CD8-positive, alpha-beta memory T cell (primary cell): ENCODE measurements around the gene NR4A2. TPM values are rescaled to one million over a fixed set of nuclear protein-coding genes. Genes with fewer than 3 reads are reported as not detected.
A peak's percentile ranks its signal among the peaks of the same experiment; 100 is the strongest.

Experiments used
- CTCF ChIA-PET: fragments of 350-600 bp; sonication (Branson Sonifier 250); formaldehyde crosslinking; loops from one replicate; lab custom pipeline; 2021; ENCODE audit warnings: antibody characterized with exemption; lab: Charles Lee
- POLR2A ChIA-PET: fragments of 350-600 bp; sonication (Branson Sonifier 250); formaldehyde crosslinking; loops from one replicate; lab custom pipeline; 2021; ENCODE audit warnings: antibody characterized with exemption; lab: Charles Lee
- DNase-seq, 5 donors: peaks; one replicate each; pipeline versions ENCODE4 v3.0.0 to v3.0.0-alpha.2; 2020 to 2022; ENCODE audit warnings: mixed read lengths in 1 of 5
- H3K27ac ChIP-seq: one replicate; pipeline ENCODE4 v1.7.0; 2013; ENCODE audit warnings: low read depth, mild to moderate bottlenecking, low read length, moderate library complexity
- H3K27me3 ChIP-seq: 2 replicates; pipeline ENCODE4 v1.7.0; 2013; ENCODE audit warnings: low read length, mild to moderate bottlenecking; ENCODE audit not compliant: insufficient read depth, poor library complexity, severe bottlenecking
- H3K36me3 ChIP-seq: 2 replicates; pipeline ENCODE4 v1.7.0; 2013; ENCODE audit warnings: mild to moderate bottlenecking, low read length, moderate library complexity; ENCODE audit not compliant: insufficient read depth
- H3K4me1 ChIP-seq: 2 replicates; pipeline ENCODE4 v1.7.0; 2013; ENCODE audit warnings: mild to moderate bottlenecking, low read length, moderate library complexity; ENCODE audit not compliant: insufficient read depth
- H3K4me3 ChIP-seq: 2 replicates; pipeline ENCODE4 v1.7.0; 2013; ENCODE audit warnings: mild to moderate bottlenecking, low read length
- H3K9me3 ChIP-seq: 2 replicates; pipeline ENCODE4 v1.7.0; 2013; ENCODE audit warnings: mild to moderate bottlenecking, low read length
- H3K27ac Mint-ChIP-seq, 8 donors: one replicate each; pipeline ENCODE4 v1.8.0; 2020 to 2021; ENCODE audit warnings: mixed read lengths in 8 of 8, mild to moderate bottlenecking in 6 of 8, inconsistent platforms in 3 of 8, moderate library complexity in 3 of 8
- H3K27me3 Mint-ChIP-seq, 2 donors: one replicate each; pipeline ENCODE4 v1.8.0; 2020 to 2021; ENCODE audit warnings: mixed read lengths in 2 of 2, mild to moderate bottlenecking in 1 of 2, moderate library complexity in 1 of 2
- H3K36me3 Mint-ChIP-seq, 3 donors: one replicate each; pipeline ENCODE4 v1.8.0; 2020 to 2021; ENCODE audit warnings: mixed read lengths in 3 of 3, inconsistent platforms in 1 of 3, mild to moderate bottlenecking in 1 of 3
- H3K4me1 Mint-ChIP-seq, 3 donors: one replicate each; pipeline ENCODE4 v1.8.0; 2020 to 2021; ENCODE audit warnings: mixed read lengths in 3 of 3, inconsistent platforms in 1 of 3, mild to moderate bottlenecking in 1 of 3
- H3K4me3 Mint-ChIP-seq, 7 donors: one replicate each; pipeline ENCODE4 v1.8.0; 2020 to 2021; ENCODE audit warnings: mixed read lengths in 7 of 7, mild to moderate bottlenecking in 6 of 7, moderate library complexity in 4 of 7, inconsistent platforms in 2 of 7
- H3K9me3 Mint-ChIP-seq, 5 donors: one replicate each; pipeline ENCODE4 v1.8.0; 2020 to 2022; ENCODE audit warnings: mixed read lengths in 5 of 5, mild to moderate bottlenecking in 3 of 5, moderate library complexity in 2 of 5, inconsistent platforms in 1 of 5
- polyA plus RNA-seq: library from polyadenylated mRNA; unstranded; fragments of 300-500 nt; fragmentation: Illumina TruSeq; gene quantifications from one replicate; pipeline ENCODE4 v1.2.3, GENCODE V29; 2021
- total RNA-seq, 2 experiments: library from RNA; stranded (reverse); gene quantifications; one replicate each; pipeline ENCODE4 v1.2.3, GENCODE V29; 2021

NR4A2 gene
- total and polyA plus RNA-seq, 3 experiments from 2014 or later = 19.7 to 25.5 (median 21.9) TPM

DNA sequence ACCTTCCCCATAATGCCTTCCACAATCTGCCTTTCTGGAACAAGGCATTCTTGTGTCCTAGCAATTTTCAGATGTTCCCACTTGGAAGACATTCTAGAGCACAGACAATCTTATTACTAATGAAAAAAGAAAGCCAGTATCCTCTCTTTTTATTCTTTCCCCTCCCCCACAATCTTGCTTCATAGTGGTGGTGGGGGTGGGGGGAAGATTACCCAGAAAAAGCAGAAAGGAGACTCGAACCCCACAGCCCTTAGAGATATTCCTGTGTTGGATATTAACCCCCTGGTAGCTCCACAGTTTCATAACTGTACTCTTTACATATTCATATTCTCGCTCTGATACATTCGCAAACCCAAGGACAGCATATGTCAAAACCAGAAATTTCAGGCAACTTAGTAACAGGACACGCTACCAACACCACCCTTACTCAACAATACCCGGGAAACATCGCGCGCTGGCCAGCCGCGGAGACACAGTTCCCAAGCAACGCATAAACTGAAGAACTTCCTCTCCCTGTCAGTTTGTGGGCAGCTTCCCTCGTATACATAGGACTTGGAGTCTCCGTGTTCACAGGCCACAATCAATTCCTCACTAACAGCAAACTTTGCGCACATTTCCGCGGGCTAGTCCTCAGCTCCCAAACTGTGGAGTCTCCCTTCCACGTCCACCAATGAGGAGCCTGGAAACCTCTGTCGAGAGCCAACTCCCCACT, 793 bp downstream of the NR4A2 start:
- H3K4me3 ChIP-seq = peak overlapping the region; percentile 99
- Mint-ChIP-seq H3K27ac (peak overlapping the region; percentile 98 to 100 (median 99)), H3K9me3 (peaks cover 0 to 11% (median 4%) of the 10 kb centered on the region in 5 donors), H3K4me1 (peaks cover 25 to 65% (median 36%) of the 10 kb centered on the region in 3 donors), H3K4me3 (peak overlapping the region; percentile 94 to 99 (median 97)), H3K27me3 (peaks cover 4 to 52% of the 10 kb centered on the region in 2 donors), H3K36me3 (peaks cover 6 to 65% (median 6%) of the 10 kb centered on the region in 3 donors)
- no peaks in the 10 kb centered on the region for H3K27me3 ChIP-seq
- peak overlapping the region; percentile 94 for H3K27ac ChIP-seq
- no peaks in the 10 kb centered on the region for H3K9me3 ChIP-seq
- H3K4me1 ChIP-seq = peaks cover 22% of the 10 kb centered on the region
- DNase-seq = peak in 2 of 5 donors; percentile 54 to 65
- ChIA-PET POLR2A (interaction anchor here (0.9 to 5.0 kb wide), 2 partner anchors 9 to 12 kb away, joined by 5 to 58 read pairs; no protein-coding TSS in a partner anchor), CTCF (interaction anchor here (1.0 to 1.5 kb wide), 3 partner anchors 9 to 258 kb away, joined by 3 to 5 read pairs (median 3); no protein-coding TSS in a partner anchor)
- H3K36me3 ChIP-seq = no peaks in the 10 kb centered on the region

DNA sequence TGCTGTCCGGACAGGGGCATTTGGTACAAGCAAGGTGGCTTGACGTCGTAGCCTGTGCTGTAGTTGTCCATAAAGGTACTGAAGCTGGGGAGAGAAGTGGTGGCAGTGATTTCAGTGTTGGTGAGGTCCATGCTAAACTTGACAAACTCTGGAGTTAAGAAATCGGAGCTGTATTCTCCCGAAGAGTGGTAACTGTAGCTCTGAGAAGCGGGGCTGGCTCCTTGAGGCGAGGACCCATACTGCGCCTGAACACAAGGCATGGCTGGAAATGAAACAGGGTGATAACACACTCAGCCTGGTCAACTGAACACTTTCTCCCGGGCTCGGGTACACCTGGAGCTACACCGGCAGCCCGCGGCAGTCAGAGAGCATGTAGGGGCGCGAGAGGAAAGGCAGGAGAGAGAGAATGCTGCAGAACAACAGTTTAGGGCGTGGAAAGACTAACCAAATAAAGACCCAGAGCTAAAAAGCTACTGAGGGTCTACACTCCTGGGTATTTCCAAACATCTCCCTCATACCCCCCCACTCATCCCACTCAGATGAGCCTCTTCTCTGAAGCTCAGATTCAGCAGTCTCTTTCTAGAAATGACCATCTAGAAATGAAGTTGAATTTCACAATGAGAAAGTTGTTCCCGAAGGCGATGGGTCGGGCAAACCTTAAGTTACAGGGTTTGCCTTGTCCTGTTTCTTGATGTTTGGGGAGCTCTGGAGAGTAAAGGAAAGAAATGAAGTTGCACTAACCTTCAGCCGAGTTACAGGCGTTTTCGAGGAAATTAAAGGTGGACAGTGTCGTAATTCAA, 2.4 kb downstream of the NR4A2 start:
- Histone ChIP-seq H3K4me1 (peaks cover 13% of the 10 kb centered on the region), H3K9me3 (no peaks in the 10 kb centered on the region), H3K4me3 (no peak overlapping the region), H3K27ac (no peak overlapping the region), H3K36me3 (no peaks in the 10 kb centered on the region), H3K27me3 (no peaks in the 10 kb centered on the region)
- peak overlapping the region in 6 of 8 donors; percentile 40 to 100 (median 76) for H3K27ac Mint-ChIP-seq
- ChIA-PET CTCF (no interaction called here), POLR2A (interaction anchor here (5.0 kb wide), 1 partner anchor 13 kb away, joined by 58 read pairs; no protein-coding TSS in a partner anchor)
- peak overlapping the region; percentile 35 to 99 (median 54) for H3K4me3 Mint-ChIP-seq
- peaks cover 10 to 81% (median 13%) of the 10 kb centered on the region in 3 donors for H3K36me3 Mint-ChIP-seq
- peaks cover 19 to 56% (median 26%) of the 10 kb centered on the region in 3 donors for H3K4me1 Mint-ChIP-seq
- H3K27me3 Mint-ChIP-seq = peaks cover 4 to 57% of the 10 kb centered on the region in 2 donors
- peak in 2 of 5 donors; percentile 20 to 37 for DNase-seq
- peaks cover 0 to 8% (median 4%) of the 10 kb centered on the region in 5 donors for H3K9me3 Mint-ChIP-seq

DNA sequence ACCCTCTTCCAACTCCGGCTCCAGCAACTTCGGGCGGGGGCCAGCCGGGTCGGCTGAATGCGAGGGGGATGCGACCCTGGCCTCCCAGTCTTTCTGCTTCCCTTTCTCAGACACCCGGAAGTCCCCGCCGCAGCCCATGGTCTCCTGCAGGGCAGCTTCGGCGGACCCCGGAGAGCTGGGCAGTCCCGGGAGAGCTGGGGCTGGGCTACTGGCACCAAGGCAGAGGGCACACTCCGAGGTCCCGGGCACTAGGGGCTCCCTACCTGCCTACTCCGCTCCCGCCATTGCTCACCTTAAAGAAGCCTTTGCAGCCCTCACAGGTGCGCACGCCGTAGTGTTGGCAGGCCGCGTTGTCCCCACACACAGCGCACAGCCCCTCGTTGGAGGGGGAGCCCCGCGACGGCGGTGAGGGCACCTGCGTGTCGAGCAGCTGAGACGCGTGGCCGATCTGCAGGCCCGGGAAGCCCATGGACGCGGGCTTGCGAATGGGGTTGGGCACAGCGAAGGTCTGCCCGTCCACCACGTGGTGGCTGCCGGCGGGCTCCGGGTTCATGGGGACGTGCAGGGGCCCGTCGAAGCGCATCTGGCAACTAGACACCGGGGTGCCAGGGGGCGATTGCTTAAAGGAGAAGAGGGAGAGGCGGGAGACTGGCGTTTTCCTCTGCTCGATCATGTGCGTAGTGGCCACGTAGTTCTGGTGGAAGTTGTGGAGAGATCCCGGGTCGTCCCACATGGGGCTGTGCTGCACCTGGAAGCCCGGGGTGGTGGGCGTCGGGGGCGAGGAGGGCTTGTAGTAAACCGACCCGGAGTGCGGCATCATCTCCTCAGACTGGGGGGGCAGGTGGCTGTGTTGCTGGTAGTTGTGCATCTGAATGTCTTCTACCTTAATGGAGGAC, 3.2 kb downstream of the NR4A2 start:
- H3K4me1 Mint-ChIP-seq = peaks cover 15 to 47% (median 21%) of the 10 kb centered on the region in 3 donors
- peaks cover 5 to 54% of the 10 kb centered on the region in 2 donors for H3K27me3 Mint-ChIP-seq
- peak overlapping the region; percentile 28 to 99 (median 42) for H3K4me3 Mint-ChIP-seq
- Histone ChIP-seq H3K4me3 (no peak overlapping the region), H3K27me3 (no peaks in the 10 kb centered on the region), H3K36me3 (no peaks in the 10 kb centered on the region), H3K9me3 (no peaks in the 10 kb centered on the region), H3K27ac (no peak overlapping the region), H3K4me1 (peaks cover 9% of the 10 kb centered on the region)
- ChIA-PET POLR2A (no interaction called here), CTCF (no interaction called here)
- H3K27ac Mint-ChIP-seq = peak overlapping the region in 4 of 8 donors; percentile 6 to 100 (median 64)
- peaks cover 0 to 8% (median 4%) of the 10 kb centered on the region in 5 donors for H3K9me3 Mint-ChIP-seq
- H3K36me3 Mint-ChIP-seq = peaks cover 10 to 85% (median 14%) of the 10 kb centered on the region in 3 donors
- DNase-seq = peak in 2 of 5 donors; percentile 42 to 44

DNA sequence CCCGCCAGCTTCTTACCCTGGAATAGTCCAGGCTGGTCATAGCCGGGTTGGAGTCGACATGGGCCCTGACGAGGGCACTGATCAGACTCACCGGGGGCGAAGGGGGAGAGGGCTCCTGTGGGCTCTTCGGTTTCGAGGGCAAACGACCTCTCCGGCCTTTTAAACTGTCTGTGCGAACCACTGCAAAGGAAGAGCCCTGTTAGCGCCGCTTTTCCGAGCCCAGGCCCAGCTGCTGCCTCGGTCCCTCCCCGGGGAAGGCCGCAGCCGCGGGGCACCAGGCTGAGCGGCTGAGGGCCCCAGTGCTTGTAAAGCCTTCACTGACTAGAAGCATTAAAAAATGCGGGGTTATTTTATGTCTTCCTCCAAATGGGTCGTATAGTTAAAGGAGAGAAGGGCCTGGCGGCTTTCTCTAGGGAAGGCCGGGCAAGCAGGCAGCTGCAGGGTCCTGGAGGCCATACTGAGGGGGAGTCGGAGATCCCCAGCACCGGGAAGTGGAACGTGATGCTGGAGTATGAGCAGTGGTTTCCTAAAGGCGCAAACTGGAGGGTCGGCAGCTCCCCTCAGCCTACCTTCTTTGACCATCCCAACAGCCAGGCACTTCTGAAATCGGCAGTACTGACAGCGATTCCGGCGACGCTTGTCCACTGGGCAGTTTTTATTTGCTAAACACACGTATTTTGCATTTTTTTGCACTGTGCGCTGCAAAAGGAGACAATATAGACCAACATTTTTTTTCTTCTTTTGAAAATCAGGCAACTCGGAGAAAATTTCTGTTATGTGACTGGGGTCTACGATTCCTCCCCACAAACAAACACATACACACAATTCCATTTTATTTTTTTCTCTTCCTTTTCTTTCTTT, 4.5 kb downstream of the NR4A2 start:
- no peak overlapping the region for H3K27ac ChIP-seq
- H3K4me3 ChIP-seq = no peak overlapping the region
- Mint-ChIP-seq H3K4me1 (peaks cover 11 to 50% (median 22%) of the 10 kb centered on the region in 3 donors), H3K4me3 (peak overlapping the region in 1 of 7 donors; percentile 70), H3K27me3 (peaks cover 16 to 48% of the 10 kb centered on the region in 2 donors), H3K27ac (peak overlapping the region in 3 of 8 donors; percentile 3 to 100 (median 55)), H3K36me3 (peaks cover 10 to 77% (median 14%) of the 10 kb centered on the region in 3 donors), H3K9me3 (peaks cover 0 to 6% (median 4%) of the 10 kb centered on the region in 5 donors)
- H3K27me3 ChIP-seq = no peaks in the 10 kb centered on the region
- H3K4me1 ChIP-seq = peaks cover 9% of the 10 kb centered on the region
- CTCF ChIA-PET = no interaction called here
- H3K36me3 ChIP-seq = no peaks in the 10 kb centered on the region
- peak in 3 of 5 donors; percentile 26 to 45 (median 35) for DNase-seq
- no peaks in the 10 kb centered on the region for H3K9me3 ChIP-seq
- POLR2A ChIA-PET = no interaction called here

DNA sequence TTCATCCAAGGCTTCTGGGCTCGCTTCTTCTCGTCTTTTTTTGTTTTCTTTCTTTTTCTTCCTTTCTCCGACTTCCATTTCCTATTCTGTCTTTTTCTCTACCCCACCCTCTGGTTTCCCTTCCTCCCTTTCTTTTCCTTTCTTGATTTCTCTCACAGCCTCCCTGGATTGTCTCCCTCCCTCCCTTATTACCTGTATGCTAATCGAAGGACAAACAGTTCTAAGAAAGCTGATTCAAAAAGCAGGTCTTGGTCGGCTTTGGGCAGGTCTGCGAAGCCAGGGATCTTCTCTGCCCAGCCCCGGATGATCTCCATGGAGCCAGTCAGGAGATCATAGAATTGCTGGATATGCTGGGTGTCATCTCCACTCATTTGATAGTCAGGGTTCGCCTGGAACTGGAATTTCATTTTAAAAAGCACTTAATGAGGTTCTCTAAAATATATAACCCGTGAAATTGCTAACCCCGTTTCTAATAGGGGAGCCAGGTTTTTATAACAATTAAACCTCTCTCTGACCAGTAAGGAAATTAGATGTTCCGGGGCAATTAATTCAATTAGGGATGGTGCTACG, 5.9 kb downstream of the NR4A2 start:
- Histone ChIP-seq H3K27me3 (peaks cover 9% of the 10 kb centered on the region), H3K27ac (no peak overlapping the region), H3K4me1 (peaks cover 15% of the 10 kb centered on the region), H3K36me3 (no peaks in the 10 kb centered on the region), H3K9me3 (no peaks in the 10 kb centered on the region), H3K4me3 (no peak overlapping the region)
- Mint-ChIP-seq H3K9me3 (no peaks in the 10 kb centered on the region), H3K27ac (peak overlapping the region in 1 of 8 donors; percentile 100), H3K4me1 (peaks cover 14 to 50% (median 27%) of the 10 kb centered on the region in 3 donors), H3K27me3 (peaks cover 30 to 51% of the 10 kb centered on the region in 2 donors), H3K4me3 (peak overlapping the region in 3 of 7 donors; percentile 25 to 56 (median 43)), H3K36me3 (peaks cover 10 to 63% (median 14%) of the 10 kb centered on the region in 3 donors)
- peak in 1 of 5 donors; percentile 21 for DNase-seq
- POLR2A ChIA-PET = no interaction called here
- CTCF ChIA-PET = interaction anchor here (2.0 kb wide), 1 partner anchor 9 kb away, joined by 10 read pairs; no protein-coding TSS in a partner anchor

DNA sequence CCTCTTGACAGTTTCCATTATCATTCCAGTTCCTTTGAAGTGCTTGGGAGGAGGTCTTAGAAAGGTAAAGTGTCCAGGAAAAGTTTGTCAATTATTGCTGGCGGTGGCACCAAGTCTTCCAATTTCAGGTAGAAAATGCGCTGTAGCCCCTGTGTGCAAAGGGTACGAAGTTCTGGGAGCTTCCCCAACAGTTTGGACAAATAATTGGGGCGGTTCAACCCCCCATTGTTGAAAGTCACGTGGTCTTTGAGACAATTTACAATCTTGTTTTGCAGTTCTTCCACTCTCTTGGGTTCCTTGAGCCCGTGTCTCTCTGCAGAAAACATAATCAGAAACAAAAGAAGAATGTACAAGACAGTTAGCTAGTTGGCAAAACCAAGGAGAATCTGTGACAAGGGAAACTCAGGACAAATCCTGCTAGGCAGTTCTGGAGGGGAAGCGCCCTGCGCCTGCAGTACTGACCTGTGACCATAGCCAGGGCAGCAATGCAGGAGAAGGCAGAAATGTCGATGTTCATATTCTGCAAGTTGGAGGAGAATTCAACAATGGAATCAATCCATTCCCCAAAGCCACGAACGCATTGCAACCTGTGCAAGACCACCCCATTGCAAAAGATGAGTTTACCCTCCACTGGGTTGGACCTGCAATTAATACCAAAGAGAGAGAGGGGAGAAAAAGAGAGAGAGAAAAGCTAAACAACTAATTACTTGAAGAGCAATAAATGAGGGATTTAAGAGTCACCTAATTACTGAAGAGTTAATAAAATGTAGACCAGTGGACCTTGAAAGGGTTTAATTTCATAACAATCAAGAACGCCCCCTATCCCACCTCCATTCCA, 6.6 kb downstream of the NR4A2 start:
- peak in 2 of 5 donors; percentile 22 to 37 for DNase-seq
- Mint-ChIP-seq H3K9me3 (peaks cover 0 to 2% (median 0%) of the 10 kb centered on the region in 5 donors), H3K4me3 (peak overlapping the region in 3 of 7 donors; percentile 25 to 56 (median 26)), H3K36me3 (peaks cover 10 to 63% (median 14%) of the 10 kb centered on the region in 3 donors), H3K4me1 (peaks cover 18 to 50% (median 31%) of the 10 kb centered on the region in 3 donors), H3K27ac (peak overlapping the region in 2 of 8 donors; percentile 1 to 100), H3K27me3 (peaks cover 37 to 55% of the 10 kb centered on the region in 2 donors)
- POLR2A ChIA-PET = no interaction called here
- Histone ChIP-seq H3K27ac (no peak overlapping the region), H3K4me3 (no peak overlapping the region), H3K4me1 (peaks cover 20% of the 10 kb centered on the region), H3K9me3 (no peaks in the 10 kb centered on the region), H3K27me3 (peaks cover 16% of the 10 kb centered on the region), H3K36me3 (no peaks in the 10 kb centered on the region)
- CTCF ChIA-PET = interaction anchor here (2.0 kb wide), 1 partner anchor 9 kb away, joined by 10 read pairs; no protein-coding TSS in a partner anchor
